ENCODE measurements around the gene TEX264. TPM values are rescaled to one million over a fixed set of nuclear protein-coding genes. Genes with fewer than 3 reads are reported as not detected.

TEX264 gene
- total and polyA plus RNA-seq, 9 donors: 27.1 to 88.8 (median 40.2) TPM

DNA sequence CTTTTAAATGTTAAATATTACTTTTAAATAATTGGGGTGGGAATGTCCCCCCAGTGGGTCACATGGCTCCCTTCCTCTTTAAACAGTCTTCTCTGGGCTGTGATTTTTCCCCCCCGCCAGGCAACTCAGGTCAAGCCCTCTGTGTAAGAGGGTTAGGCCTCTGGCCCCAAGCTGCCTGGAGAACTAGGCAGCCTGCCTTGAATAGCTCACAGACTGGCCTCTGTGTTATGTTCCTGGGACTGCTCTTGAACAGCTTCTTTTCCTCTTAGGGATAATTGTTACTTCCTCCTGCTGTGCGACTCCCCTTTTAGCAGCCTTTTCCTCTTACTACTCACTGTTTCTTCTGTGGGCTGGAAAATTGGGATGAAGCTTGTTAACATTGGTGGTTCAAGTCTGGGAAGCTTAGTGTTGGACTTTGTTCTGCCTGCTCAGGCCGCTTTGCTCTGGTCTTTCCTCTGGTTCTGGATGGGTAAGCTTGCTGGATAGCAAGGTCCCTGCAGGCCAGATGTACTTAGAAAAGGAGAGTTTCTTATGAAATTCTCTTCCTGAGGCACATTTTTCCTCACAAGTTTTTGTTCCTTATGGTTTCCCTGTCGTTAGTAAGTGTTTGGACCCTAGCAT, 2.2 kb downstream of the TEX264 start:
- TF ChIP-seq, protein P1, sequence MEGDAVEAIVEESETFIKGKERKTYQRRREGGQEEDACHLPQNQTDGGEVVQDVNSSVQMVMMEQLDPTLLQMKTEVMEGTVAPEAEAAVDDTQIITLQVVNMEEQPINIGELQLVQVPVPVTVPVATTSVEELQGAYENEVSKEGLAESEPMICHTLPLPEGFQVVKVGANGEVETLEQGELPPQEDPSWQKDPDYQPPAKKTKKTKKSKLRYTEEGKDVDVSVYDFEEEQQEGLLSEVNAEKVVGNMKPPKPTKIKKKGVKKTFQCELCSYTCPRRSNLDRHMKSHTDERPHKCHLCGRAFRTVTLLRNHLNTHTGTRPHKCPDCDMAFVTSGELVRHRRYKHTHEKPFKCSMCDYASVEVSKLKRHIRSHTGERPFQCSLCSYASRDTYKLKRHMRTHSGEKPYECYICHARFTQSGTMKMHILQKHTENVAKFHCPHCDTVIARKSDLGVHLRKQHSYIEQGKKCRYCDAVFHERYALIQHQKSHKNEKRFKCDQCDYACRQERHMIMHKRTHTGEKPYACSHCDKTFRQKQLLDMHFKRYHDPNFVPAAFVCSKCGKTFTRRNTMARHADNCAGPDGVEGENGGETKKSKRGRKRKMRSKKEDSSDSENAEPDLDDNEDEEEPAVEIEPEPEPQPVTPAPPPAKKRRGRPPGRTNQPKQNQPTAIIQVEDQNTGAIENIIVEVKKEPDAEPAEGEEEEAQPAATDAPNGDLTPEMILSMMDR (IDR thresholded peaks at IDR 0.05): no peak
- TF ChIP-seq EP300 (IDR thresholded peaks at IDR 0.05) (no peak), POLR2A (IDR thresholded peaks at IDR 0.05) (no peak)
- H3K36me3 ChIP-seq: no peaks in the 10 kb centered on the region
- no peak overlapping the region for H3K4me3 ChIP-seq
- 69 to 83% (median 80%) methylated on average over 4 of the region's 4 CpGs for WGBS, 3 donors
- H3K27ac ChIP-seq: no peak overlapping the region
- DNase-seq: peak in 1 of 5 donors; percentile 3
- intact Hi-C loops (cut with DNase I): loop anchor here in 3 of 4 donors (5.0 to 10.0 kb wide), 3 partner anchors 171 to 288 kb away; partner anchors contain the start of genes DCAF1 (in 3 of the 3), MANF (in 1 of the 3) and RBM15B (in 1 of the 3)
- no peaks in the 10 kb centered on the region for H3K9me3 ChIP-seq
- no peaks in the 10 kb centered on the region for H3K27me3 ChIP-seq
- H3K4me1 ChIP-seq (ENCODE audit: insufficient read depth): peaks cover 3% of the 10 kb centered on the region

DNA sequence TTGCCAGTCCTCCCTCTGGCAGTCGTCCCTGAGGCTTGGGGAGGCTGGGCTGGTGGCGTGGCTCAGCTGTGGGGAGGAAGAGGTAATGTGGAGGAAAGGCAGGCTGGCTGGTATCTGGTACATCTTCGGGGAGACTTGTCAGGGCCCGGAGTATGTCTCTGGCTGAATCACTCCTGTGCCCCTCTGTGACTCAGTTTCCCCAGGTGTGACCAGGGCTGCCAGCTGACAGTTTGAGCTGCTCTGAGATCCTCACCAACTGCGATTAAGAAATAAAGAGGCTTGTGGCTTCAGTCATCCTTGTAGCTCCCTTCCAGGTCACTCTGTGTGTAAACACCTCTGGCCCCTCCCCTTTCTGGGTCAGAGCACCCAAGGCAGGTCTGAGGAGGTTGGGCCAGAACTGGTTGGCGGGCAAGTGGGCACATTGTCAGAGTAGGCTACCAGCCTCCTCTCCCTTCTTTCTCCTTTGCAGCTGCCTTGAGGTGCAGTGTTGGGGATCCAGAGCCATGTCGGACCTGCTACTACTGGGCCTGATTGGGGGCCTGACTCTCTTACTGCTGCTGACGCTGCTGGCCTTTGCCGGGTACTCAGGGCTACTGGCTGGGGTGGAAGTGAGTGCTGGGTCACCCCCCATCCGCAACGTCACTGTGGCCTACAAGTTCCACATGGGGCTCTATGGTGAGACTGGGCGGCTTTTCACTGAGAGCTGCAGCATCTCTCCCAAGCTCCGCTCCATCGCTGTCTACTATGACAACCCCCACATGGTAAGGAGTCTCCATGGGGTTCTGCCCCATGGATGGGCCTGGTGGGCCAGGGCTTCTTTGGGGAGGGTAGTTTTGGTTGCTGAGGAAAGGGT, 3.0 kb downstream of the TEX264 start:
- Histone ChIP-seq H3K27me3 (no peaks in the 10 kb centered on the region), H3K9me3 (no peaks in the 10 kb centered on the region), H3K4me3 (no peak overlapping the region), H3K4me1 (ENCODE audit: insufficient read depth) (peaks cover 3% of the 10 kb centered on the region), H3K36me3 (no peaks in the 10 kb centered on the region), H3K27ac (no peak overlapping the region)
- TF ChIP-seq, protein P1 (IDR thresholded peaks at IDR 0.05): no peak
- TF ChIP-seq EP300 (IDR thresholded peaks at IDR 0.05) (no peak), POLR2A (IDR thresholded peaks at IDR 0.05) (no peak)
- intact Hi-C loops (cut with DNase I): loop anchor here in 3 of 4 donors (5.0 to 10.0 kb wide), 3 partner anchors 172 to 289 kb away; partner anchors contain the start of genes DCAF1 (in 3 of the 3), MANF (in 1 of the 3) and RBM15B (in 1 of the 3)
- DNase-seq: peak in 3 of 5 donors; percentile 5 to 28 (median 13)
- WGBS, 3 donors: 89 to 92% (median 91%) methylated on average over 13 to 14 of the region's 14 CpGs

DNA sequence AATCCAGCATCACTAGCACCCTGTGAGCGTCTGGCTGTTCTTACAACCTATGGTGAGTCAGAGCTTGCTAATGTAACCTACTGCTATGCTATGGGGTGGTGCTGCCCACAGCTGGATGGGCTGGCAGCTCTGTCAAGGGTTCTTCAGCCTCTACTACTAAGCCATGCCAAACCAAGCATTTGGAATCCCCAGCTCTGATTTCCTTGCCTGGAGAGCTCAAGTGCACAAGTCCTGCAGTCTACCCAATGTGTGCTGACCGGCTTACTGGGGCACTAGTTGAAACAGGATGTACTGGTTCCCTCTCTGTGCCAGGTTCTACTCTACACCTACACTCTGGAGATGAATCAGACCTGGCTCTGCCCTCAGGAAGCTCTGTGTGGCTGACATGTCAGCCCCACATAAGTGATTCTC, 4.2 kb downstream of the TEX264 start:
- Histone ChIP-seq H3K9me3 (no peaks in the 10 kb centered on the region), H3K27ac (no peak overlapping the region), H3K27me3 (no peaks in the 10 kb centered on the region), H3K4me3 (no peak overlapping the region), H3K4me1 (ENCODE audit: insufficient read depth) (peaks cover 3% of the 10 kb centered on the region), H3K36me3 (no peaks in the 10 kb centered on the region)
- TF ChIP-seq POLR2A (IDR thresholded peaks at IDR 0.05) (no peak), EP300 (IDR thresholded peaks at IDR 0.05) (no peak)
- TF ChIP-seq, protein P1 (IDR thresholded peaks at IDR 0.05): no peak
- no peak for DNase-seq
- intact Hi-C loops (cut with DNase I): loop anchor here in 1 of 4 donors (10.0 kb wide), 1 partner anchor 290 kb away; the partner anchor contains the start of gene MANF
- WGBS, 3 donors: 67 to 86% (median 71%) methylated on average over 2 of the region's 2 CpGs

DNA sequence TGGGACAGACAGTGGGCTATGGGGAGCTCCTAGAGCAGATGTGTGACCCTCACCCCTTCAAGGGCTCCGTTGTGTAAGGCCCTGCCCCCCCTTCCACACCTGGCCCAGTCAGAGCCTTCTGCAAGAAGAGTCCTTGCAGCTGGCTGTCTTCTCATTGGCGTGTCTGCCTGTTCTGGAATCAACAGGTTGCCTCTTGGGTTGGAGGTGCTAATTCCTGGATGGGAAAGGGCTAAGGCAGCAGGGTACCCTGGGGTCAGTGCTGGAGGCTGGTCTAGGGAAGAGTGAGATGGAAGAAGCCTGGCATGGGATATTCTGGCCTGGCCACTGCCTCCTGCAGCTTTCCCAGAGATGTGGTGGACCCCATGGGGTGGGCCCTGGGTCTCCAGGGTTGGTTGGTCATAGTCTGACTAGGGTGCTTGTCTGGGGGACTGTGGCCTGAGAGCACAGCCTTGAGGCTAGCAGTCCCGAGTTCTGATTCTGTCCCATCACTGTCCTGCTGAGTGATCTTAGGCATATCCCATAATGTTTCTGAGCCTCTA, 5.1 kb downstream of the TEX264 start:
- intact Hi-C loops (cut with DNase I): loop anchor here in 1 of 4 donors (10.0 kb wide), 1 partner anchor 291 kb away; the partner anchor contains the start of gene MANF
- no peaks in the 10 kb centered on the region for H3K36me3 ChIP-seq

More for the DNA sequence above, 5.1 kb downstream of the TEX264 start:
- Histone ChIP-seq H3K9me3 (no peaks in the 10 kb centered on the region), H3K4me1 (ENCODE audit: insufficient read depth) (peaks cover 3% of the 10 kb centered on the region), H3K4me3 (no peak overlapping the region), H3K27me3 (no peaks in the 10 kb centered on the region), H3K27ac (no peak overlapping the region)
- 76 to 82% (median 79%) methylated on average over 3 of the region's 3 CpGs for WGBS, 3 donors
- no peak for TF ChIP-seq EP300 (IDR thresholded peaks at IDR 0.05)
- no peak for TF ChIP-seq POLR2A (IDR thresholded peaks at IDR 0.05)
- TF ChIP-seq, protein P1 (IDR thresholded peaks at IDR 0.05): no peak
- DNase-seq: peak in 1 of 5 donors; percentile 13
